NCI-H2196 (cell line): ENCODE measurements around the gene MTMR2.
A peak's percentile ranks its signal among the peaks of the same experiment; 100 is the strongest.

Experiments used
- DNase-seq: peaks from one replicate; lab custom pipeline; 2025; ENCODE audit not compliant: unreplicated experiment; lab: John Stamatoyannopoulos, UW

Gene MTMR2

DNA sequence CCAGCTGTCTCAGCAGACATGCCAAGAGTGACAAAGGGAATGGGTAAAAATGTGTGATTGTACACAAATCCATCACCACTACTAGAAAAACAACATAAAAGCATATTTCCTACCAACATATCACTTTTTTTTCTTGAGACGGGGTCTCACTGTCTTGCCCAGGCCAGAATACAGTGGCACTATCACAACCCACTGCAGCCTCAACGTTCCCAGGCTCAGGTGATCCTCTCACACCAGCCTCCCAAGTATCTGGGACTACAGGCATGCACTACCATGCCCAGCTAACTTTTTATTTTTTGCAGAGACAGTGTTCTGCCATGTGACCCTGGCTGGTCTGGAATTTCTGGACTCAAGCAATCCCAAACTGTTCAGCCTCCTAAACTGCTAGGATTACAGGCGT is 5.2 kb downstream of the MTMR2 start:
- DNase-seq: no peak

DNA sequence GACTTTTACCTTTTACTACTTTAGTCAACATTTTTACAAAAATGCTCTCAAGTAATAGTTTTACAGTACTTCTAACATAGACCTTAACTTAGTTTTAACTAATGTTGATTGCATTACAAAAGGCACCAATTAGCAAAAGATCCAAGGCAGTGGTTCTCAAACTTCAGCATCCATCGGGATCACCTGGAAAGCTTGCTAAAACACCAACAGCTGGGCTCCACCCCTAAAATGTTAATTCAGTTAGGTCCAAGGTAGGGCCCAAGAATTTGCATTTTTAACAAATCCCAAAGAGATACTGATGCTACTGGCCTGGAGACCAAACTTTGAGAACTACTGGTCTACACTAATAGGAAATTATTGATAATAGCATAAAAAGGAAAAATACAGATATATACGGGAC is 5.9 kb downstream of the MTMR2 start:
- no peak for DNase-seq

DNA sequence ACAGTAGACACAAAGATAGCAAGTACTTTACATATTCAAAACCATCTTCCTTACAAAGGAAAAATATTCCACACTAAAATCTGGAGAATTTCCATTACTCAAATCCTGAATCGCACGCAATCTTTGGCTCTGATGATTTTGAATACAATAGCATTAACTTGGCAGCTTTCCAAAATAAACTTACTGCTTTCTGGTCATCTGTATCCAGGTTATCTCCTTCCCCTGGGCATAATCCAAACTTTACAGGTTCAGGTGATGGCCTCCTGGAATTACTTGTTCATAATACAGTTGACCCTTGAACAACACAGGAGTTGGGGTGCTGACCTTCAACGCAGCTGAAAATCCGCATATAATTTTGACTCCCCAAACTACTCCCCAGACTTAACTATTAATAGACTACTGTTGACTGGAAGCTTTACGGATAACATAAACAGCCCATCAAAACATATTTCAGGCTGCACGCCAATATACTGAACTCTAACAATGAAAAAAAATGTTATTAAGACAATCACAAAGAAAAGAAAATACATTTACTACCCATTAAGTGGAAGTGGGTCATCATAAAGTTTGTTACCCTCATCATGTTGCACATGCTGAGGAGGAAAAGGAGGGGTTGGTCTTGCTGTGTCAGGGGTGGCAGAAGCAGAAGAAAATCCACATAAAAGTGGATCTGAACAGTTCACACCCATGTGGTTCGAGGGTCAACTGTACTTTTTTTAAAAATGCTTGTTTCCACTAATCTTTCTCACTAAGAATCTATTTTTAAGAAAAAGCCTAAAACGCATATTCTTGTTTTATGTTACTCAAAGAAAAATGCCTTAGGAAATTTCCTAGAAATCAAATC is 6.5 kb downstream of the MTMR2 start:
- DNase-seq: peak; percentile 87

DNA sequence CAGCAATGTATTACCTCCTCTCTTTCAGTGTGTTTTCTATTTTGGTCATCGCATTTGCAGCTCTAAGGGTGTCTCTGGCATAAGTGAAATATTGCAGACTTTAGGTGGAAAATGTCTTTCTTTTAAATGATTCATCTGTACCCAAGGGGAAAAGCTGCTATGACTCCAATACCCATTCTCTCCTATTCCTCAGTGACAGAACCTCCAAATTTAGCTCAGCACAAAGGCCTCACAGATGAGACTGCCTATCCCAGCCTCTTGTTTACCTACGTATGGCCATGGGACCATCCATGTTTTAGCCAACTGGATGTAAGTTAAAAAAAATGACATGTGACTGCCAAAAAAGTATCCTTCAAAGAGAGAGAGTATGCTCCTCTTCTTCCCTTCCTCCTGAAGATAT is 7.9 kb downstream of the MTMR2 start:
- no peak for DNase-seq

DNA sequence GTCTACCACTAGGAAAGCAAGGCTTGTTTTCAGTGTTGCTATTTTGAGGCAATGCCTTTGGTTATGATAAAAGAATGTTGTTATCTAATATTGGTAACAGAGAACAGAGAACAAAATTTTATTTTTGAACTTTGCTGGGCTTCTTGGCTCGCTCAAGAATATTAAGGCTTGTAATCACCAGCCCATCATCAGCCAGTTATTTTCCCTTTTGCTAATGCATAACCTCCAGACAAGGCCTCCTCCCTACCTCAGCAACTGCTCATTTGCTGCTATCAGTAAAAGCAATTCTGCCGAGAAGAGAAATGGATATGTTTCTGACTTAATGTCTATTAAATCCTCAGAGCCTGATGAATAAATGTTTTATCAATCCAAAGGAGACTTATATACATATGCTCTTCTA is 8.9 kb downstream of the MTMR2 start:
- no peak for DNase-seq

DNA sequence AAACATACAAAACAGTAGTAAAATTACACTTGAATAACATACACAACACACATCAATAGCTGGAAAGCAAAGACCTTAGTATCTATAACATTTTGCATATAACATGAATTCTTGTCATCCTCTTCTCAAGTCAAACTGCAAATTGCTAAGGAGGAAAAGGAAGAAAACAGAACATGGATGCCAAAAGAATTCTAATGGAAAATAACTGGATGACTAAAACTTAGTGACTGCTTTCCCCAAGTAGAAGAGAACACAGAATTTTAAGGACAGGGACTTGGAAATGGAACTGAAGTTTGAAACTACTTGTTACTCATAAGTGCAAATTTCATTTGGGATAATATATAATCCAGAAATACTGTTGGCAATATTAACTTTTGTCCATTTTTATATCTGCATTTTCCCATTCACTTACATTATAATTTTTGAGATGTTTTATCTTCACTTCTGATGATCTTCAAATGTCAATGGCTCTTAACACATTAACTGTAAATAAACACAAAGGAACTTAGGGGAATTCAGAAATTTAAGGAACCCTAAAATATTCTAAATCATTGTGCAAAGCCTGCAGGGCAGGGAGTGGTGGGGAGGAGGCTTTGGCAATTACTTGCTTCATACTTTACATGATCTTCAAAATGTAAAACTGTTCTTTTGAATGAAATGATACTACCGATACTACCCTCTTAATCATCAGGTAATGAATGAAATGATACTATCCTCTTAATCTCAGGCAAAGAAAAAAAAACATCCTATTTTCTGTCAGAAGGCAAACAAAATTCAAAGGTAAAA is 9.9 kb downstream of the MTMR2 start:
- no peak for DNase-seq

DNA sequence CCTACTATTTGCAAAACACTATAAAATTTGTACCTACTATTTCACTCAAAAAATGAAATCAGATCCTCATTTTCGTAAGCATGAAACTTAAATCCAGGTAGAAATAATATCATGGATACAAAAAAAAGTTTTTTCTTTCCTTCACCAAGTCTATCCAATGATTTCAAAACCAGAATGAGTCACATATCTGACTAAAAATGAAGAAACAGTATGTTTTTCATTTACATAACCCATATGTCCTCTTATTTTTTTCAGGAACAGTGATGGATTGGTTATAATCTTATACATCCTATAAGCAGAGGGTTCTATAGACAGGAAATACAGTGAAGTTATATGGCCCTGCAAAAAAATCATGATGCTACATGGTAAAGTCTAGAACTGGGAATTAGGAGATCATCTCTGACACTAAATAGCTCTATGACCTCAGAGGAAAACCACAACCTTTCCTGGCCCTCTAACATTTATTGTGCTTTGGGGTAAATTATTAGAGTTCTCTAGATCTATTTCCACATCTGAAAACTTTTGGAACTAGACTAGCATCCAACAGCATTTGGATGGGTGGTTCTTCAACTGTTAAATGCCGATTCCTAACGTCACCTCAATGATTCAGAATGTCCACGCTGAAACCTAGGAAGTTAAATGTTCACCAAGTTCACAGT is 10.9 kb downstream of the MTMR2 start:
- no peak for DNase-seq

DNA sequence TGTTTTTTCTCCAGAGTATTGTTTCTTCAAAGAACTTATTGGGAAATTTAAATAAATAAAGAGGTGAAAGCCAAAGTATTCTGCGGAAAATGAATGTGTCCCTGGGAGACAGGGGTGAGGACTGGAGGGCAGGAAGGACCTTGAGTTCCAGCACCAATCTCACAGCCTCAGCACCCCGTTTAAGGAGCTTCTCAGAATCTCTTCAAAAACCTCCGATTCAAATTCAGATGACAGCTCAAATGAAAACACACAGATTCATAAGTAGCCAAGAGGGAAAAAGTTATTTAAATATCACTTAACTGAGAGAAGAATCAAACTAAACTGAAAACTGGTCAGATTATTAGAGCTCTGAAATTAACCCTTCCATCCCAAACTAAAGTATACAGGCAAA is 12.5 kb downstream of the MTMR2 start:
- no peak for DNase-seq

DNA sequence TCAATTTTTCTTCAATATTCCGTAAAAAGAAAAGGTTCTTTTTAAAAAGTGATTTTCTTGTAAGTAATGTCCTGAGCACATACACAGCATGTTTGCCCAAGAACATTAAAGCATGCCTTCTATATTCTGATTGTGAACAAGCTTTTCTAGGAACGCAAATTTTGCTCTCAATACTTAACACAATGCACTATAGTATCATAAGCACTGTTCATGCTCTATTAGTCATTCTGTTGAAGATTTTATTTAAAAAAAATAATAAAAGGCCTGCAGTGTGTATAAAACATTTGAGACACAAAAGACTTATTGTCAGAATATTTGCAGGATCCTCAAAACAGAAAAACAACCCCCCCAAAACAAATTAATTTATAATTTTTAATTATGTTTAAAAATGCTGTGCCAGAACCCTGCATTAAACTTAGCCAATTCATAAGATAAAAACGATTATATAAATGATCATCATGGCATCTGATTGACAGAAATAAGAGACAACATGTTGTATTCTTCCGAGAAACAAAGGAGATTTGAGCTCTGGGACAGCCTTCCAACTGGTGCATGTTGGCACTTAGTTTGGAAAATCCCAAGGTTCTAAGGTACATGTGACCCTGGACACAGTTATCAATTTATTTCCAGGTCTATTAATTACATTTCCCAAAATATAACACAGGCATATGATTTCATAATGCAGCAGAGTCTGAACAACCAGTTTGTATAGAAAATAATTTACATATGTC is 13.1 kb downstream of the MTMR2 start:
- no peak for DNase-seq

DNA sequence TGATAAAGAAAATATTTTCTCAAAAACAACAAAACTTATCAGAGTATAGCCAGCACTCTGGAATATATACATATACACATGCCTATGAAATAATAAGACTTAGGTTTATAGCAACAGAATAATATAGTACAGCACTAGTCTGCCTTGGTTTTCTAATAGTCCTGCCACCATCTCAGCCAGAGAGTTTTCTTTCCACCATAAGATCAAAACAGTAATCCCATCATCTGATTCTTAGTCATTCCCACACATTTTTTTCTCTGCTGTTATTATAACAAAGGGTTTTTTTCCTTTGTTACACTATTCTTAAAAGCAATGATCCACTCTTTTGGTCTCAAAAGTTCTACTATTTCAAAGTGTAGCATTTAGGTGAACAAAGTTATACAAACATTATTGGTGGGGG is 15.1 kb downstream of the MTMR2 start:
- no peak for DNase-seq

DNA sequence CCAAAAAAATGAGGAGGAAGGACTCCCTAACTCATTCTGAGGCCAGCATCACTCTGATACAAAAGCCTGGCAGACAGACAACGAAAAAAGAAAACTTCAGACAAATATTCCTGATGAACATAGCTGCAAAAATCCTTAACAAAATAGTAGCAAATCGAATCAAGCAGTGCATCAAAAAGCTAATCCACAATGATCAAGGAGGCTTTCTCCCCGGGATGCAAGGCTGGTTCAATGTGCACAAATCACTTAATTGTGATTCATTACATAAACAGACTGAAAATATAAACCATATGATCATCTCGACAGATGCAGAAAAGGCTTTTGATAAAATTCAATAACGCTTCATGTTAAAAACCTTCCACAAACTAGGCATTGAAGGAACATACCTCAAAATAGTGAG is 16.4 kb downstream of the MTMR2 start:
- no peak for DNase-seq

DNA sequence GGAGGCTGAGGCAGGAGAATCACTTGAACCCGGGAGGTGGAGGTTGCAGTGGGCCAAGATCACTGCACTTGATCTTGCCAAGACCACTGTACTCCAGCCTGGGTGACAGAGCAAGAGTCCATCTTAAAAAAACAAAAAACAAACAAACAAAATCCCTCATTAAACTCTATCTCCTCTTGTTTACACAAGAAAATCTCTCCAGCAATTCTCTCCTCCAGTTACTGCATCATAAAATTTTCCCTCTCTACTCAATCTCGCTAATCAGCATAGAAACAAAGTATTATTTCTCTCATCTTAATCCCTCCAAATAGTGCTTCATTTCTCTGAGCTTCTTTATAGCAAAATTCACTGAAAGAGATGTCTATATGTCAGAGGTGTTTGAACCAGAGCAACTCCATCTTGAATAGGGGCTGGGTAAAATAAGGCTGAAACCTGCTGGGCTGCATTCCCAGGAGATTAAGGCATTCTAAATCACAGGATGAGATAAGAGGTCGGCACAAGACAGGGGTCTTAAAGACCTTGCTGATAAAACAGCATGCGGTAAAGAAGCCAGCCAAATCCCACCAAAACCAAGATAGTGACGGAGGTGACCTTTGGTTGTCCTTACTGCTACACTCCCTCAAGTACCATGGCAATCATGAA is 19.8 kb downstream of the MTMR2 start:
- DNase-seq: no peak

DNA sequence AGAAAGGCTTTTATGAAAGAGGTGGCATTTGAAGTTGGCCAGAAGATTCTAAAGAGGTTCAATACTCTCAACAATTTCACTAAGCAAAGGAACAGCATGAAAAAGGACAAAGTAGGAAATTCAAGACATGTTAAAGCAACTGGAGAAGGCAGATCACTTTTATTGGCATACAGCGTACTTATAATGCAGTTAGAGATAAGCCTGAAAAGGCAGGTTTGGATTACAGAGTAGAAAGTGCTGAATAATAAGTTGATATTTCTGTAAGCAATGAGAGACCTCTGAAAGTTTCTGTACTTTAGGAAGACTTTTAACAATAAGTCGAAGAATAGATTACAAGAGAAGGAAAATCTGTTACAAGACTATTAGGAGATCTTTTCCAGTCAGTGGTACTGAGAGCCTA is 25.1 kb downstream of the MTMR2 start:
- DNase-seq: no peak

DNA sequence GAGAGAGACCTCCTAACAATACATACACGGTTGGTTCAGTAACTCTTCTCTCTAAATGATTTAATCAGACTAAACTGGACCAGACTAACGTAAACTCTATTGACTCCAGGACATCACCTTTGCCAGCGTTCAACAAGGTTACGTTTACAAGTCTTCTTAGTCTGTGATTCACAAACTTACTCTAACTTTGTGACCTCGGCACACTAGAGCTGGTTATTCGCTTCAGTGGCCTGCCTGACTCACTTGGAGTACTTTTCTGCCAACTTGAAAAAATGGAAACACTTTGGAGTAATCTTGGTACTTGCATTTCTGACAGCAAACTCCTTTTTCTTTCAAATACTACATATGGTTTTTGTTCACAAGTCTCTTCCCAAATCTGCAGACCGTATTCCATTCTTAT is 26.2 kb downstream of the MTMR2 start:
- DNase-seq: no peak

DNA sequence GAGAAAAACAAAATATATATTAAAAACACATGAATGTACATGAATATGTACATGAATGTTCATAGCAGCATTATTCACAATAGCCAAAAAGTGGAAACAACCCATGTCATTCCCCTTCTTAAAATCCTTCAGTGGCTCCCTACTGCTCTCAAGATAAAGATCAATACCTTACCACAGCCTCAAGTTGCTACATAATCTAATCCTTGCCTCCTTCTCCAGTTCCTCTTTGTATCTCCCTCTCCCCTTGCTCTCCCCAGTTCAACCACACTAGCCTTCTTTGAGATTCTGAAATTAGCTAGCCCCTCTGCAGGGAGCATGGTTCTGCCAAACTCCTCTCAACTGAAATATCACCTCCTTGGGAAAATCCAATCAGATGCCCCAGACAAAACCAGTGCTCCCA is 28.1 kb downstream of the MTMR2 start:
- DNase-seq: no peak

DNA sequence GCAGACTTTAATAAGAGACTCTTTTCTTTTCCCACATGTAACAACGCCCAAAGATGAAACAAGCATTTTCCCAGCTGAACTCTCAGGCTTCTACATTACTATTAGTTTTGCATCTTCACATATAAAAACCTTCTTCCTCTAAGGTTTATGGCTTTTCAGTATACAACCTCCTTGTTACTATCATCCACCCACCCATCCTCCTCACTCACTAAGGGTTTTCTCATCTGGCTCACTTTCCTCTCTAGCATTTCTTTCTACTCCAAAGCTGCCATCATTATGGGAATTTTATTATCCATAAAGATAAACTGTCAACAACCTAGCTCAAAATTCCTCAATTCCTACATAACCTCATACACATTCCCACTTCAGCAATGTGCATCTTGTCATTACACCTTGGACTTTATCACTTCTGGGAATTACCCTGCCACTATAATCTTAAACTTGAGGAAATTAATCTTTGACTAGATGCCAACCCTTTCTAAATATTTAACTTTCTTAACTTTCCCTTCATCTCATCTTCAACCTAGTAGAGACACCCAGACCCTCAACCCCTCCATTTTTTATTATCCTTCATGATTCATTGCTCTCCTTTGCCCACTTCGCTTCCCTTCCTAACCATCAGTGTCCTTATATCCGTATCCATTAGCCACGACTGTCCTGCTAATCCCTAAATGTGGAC is 30.9 kb downstream of the MTMR2 start:
- no peak for DNase-seq

DNA sequence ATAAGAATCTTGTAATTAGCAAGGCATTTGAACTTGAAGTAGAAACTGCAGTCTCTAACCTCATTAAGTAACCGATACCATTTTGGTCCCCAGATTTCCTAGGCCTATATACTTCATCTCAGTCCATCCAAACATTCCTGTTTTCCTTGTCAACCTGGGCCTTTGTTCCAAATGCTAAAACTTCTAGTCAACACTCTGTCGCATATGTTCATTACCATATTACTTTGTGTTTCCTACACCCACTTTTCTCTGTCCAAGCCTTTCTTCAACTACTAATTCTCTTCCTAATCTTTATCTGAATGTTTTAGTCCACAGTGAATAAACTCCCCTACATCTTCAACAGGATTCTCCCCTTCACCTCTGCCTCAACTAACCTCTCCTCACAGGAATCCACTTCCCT is 31.4 kb downstream of the MTMR2 start:
- no peak for DNase-seq

DNA sequence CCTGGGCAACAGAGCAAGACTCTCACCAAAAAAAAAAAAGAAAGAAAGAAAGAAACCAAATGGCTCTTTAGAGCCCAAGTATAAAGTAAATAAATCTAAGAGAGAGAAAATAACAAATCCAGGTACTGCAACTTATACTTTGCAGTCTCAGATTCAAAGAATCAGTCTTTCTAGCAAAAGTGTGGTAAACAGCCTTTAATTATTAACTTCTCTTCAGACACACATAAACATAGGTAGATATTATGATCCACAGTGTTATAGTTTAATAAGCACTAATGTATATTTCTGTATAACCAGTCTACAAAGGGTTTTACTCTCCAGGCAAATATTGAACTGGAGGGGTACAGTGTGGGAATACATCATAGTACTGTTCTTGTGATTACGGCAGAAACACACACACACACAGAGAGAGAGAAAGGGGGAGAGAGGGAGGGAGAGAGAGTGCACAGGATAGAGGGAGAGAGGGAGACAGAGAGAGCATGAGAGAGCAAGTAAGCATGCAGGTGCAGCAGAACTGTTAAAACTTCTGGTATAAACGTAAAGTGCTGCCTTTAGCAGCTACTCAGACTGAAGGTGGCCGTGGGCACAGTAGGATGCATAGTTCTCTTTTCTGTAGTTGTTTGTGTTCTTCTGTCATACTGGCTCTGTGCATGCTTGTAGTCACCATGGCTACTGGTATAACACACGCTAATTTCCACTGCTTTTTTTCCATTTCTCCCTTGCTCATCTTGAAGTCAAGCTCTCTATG is 32.3 kb downstream of the MTMR2 start:
- DNase-seq: no peak

DNA sequence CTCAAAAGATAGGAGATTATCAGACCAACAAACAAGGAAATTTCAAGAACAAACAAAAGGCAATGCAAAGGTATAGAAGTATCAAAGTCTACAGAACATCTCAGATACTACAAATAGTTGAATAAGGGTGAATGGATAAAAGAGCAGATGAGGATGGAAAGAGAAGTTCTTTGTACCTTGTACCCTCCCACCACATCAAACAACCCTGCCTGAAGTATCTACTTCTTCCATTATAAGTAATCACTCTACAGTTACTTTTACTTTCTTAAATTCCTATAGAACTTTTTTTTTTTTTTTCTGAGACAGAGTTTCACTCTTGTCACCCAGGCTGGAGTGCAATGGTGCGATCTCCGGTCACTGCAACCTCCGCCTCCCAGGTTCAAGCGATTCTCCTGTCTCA is 35.1 kb downstream of the MTMR2 start:
- no peak for DNase-seq

DNA sequence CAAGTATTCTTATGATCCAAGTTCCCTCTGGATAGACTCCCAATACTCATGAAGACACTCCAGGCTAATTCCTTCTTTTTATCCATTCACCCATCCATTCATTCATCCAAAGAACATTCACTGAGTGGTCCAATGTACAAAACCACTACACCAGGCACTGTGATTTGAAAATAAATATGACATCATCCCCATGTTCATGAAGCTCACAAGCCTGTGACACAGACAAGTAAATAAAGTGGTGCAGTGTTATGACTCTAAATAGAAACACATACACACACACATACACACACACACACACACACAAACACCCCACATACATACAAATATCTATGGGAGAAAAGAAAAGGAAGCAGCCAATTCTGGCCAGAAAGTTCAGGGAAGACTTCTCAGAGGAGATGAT is 35.5 kb downstream of the MTMR2 start:
- DNase-seq: no peak
